NCI-H460 (cell line): Measurements from ENCODE around the gene DGCR6L. TPM values are rescaled to one million over a fixed set of nuclear protein-coding genes. Genes with fewer than 3 reads are reported as not detected.
"Not testable (repeated sequence)": the region's sequence is repeated elsewhere in the genome, so short reads cannot be mapped to it uniquely, and the experiment has no call there.

Experiments used
- DNase-seq: peaks from one replicate; pipeline ENCODE4 v3.0.0-alpha.2; 2016; ENCODE audit warnings: low read depth; ENCODE audit errors: extremely low read depth
- total RNA-seq: library from RNA; depleted of rRNA; stranded (reverse); fragments of >200 nt; shearing (Covaris generic); gene quantifications from 2 replicates; pipeline ENCODE4 v1.2.3, GENCODE V29; 2014

The DGCR6L gene
- total RNA-seq, 1 experiment from 2014 or later, result 17.3 TPM

DNA sequence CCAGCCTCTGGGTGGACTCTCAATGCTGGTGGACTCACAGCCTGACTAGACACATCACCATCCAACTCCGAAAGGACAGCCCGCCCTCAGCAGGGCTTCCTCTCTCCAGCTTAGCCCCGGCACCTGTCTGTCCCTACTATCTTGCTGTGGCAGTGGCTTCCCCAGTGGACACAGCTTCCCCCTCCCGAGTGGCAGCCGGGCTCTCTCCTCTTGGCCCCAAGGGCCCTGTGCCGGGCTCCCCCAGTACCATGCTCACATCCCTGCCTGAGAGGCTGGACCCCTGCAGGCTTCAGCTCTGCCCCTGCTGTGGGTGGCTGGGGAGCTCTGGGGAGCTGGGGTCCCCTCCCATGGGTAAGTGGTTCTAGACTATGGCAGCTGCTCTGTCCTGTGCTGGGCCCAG lies 9.1 kb downstream of the DGCR6L start:
- not testable (repeated sequence) for DNase-seq

DNA sequence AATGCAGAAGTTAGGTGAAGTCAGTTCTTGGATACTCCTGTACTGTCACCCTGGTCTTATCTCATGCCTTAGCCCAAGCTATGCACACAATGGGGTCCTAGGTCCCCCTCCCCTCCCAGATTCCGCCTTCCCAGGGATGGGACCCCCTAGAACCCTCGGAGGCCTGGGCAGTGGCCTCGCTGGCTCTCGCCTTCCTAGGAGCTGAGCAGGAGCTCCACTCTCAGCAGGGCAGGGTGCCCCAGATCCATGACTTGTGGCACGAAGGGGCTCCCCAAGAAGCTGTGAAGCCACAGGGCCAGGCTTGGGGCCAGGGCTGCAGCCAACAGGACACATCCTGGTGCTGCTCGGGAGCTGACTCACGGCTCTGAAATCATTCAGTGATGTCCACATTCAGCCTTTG lies 9.7 kb downstream of the DGCR6L start:
- not testable (repeated sequence) for DNase-seq

DNA sequence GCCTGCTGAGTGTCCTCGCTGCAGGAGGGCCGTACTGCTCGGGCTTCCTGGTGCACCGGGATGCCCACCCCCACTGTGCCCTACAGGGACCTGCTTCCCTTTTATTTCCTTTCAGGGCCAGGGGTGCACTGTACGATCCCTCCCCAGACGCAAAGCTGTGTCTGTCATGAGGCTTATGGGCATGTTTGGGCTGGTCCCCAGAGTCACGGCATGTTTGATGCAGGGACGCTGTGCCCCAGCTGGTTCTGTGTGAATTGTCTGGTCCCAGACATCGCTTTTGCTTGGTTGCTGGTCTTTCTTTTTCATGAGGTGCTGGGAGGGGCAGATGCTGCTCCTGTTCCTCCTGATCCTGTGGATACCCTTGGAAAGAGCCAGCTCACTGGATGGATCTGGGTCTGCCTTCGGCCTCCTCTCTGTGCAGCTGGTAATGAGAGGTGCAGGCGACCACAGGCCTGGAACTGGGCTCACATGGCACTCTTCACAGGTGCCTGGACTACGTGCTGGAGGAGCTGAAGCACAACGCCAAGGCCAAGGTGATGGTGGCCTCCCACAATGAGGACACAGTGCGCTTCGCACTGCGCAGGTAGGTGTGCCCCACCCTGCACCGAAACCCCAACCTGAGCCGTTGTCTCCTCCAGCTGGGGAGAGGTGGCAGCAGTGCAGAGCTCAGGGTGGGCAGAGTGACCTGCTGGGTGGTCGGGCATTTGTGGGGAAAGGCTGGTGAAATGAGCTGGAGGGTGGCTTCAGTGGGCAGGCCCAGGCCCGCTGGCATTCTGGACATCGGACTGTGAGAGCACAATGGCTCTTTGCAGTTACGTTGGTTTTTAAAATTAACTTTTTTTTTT lies 10.8 kb downstream of the DGCR6L start:
- DNase-seq, result not testable (repeated sequence)

DNA sequence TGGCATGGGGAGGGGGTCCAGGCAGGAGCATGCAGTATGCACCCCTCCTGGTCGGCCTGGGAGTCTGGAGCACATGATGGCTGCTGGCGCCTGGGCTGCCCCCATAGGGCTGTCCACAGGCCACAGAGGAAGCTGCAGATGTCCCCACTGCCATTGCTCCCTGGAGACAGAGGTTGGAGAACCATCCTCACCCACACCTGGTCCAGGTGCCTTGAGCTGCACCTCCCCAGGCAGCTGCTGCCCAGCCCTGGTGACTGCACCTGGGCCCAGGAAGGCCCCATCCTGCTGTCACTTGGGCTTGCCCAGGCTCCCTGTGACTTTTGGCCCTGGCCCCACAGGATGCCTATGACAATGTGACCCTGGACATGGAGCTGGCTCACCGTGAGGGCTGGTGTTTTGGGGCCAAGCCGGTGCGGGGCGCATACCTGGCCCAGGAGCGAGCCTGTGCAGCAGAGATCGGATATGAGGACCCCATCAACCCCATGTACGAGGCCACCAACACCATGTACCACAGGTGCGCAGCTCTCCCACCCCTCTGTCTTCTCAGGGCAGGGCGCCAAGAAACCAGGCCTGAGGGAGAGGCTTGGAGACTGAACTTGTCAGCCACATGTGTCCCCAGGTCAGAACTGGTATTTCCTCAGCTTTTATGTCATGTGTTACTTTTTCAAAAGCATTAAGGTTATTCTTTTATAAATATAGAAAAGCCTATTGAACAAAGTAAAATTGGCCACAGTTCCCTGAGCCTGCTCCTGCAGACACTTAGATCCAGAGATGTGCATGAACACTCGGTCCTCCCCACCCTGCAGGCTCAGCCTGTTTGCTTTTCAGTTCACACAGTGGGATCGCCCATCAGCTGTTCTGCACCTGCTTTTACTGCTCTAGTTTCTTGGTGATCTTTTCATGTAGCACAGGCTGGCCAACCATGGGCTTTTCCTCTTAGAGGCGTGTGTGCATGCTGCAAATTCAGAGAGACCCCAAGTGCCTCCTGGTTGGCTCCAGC lies 12.1 kb downstream of the DGCR6L start:
- not testable (repeated sequence) for DNase-seq

DNA sequence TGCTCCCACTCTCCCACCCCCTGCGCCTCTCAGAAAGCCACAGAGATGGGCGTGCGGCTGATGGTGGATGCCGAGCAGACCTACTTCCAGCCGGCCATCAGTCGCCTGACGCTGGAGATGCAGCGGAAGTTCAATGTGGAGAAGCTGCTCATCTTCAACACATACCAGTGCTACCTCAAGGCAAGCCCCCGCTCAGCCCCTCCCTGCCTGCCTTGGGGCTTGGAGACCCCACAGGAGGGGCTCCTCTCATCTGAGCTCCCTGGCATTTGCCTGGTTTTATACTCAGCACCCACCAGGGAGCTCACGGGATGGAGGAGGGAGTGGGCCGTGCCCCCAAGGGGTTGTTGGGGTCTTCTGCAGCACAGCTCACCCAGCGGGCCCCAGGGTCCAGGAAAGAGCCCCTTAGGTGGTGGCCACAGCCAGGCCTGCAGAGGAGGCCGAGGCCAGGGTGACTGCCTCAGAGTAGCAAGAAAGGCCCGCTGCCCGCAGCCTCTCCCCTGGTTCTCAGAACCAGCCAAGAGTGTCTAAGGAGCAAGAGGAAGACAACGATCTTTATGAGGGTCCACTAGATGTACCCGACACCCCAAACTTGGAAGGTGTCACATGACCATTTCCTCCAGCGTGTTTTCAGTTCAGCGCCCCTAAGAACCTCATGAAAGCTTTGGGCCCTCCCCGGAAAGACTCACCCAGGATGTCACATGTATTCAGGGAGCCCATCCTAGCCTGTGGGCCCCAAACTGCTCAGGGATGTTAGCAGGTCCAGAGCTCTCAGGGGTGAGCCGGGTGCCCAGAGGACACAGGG lies 13.0 kb downstream of the DGCR6L start:
- not testable (repeated sequence) for DNase-seq

DNA sequence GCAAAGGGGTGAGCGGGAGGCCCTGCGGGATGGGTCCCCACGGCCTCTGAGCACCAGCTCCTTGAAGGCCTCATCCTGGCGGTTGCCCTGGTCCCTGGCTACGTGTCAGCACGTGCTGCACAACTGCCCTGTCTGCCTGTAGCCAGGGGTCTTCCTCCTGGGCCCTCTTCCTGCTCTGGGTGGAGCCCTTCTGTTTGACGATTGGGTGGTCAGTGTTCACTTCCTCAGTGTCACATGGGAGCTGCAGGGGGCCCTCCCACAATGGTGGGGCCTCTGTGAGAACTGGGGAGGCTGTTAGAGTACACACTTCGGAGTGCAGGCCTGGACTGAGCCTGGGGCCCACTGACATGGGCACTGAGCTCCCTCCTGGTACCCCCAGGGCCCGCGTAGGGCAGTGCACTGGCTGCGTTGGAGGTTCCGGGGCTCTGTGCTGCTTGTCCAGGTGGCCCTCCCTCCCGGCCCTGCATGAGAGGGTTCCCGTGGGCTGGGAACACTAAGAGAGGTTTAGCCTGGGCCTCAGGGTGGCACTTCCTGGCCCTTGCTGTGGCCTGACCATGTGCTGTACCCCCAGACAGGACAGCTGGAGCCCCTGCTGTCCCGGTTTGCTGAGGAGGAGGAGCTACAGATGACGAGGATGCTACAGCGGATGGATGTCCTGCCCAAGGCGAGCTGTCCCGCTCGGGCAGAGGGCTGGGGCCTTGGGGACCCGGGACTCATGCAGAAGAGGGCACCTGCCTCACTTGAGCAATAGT lies 13.8 kb downstream of the DGCR6L start:
- DNase-seq, result no peak

DNA sequence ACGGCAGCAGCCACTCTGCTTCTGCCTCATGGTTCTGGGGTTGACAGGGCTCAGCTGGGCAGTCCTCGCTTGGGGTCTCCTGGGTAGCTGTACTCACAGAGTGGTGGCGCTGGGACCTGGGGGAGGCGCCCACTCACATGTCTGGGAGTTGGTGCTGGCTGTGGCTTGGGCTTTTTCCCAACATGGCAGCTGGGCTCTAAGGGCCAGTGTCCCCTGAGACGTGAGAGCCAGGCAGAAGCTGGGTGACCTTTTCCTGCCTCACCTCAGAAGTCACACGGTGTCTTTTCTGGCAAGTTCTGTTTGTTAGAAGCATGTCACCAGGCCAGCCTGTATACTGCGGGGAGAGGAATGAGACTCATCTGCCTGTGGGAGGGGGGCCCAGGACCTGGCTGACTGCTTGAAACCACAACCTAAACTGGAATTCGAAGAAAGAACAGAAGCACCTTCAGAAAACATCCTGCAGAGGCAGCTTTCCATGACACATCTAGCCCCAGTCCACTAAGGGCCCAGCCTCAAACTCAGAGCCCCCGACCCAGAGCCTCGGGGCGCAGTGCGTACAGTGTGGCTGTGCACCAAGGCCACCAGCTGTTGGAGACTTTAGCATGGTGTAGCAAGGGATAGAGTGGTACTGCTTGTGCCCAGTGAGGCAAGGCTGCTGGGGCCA lies 14.5 kb downstream of the DGCR6L start:
- DNase-seq, result not testable (repeated sequence)

DNA sequence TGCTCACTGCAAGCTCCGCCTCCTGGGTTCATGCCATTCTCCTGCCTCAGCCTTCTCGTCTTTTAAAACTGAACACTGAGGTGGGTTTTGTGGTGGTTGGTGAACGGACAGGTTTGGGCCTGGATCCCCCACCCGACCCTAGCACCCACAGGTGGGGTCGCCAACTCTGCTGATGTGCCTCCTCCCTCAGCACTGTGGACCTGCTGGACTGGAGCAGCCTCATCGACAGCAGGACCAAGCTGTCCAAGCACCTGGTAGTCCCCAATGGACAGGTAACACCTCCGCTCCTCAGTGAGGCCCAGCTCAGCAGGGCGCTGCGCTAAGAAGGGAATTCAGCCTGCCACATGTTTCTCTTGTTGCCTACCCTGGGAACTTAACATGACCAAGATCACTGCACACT lies 15.2 kb downstream of the DGCR6L start:
- no peak for DNase-seq

DNA sequence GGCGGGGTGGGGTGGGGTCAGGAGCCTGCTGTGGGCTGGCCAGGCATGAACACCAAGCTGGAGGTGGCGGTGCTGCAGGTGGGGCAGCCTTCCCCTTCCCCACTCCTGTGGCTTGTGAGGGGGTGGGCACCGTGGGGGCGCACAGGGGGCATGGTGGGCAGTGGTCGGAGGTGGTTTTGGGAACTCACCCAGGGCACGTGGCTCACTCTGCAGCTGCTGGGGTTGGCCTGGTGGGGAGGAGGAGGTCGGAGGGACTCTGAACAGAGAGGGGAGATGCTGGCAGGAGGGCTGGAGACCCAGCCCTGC lies 16.7 kb downstream of the DGCR6L start:
- DNase-seq, result not testable (repeated sequence)

DNA sequence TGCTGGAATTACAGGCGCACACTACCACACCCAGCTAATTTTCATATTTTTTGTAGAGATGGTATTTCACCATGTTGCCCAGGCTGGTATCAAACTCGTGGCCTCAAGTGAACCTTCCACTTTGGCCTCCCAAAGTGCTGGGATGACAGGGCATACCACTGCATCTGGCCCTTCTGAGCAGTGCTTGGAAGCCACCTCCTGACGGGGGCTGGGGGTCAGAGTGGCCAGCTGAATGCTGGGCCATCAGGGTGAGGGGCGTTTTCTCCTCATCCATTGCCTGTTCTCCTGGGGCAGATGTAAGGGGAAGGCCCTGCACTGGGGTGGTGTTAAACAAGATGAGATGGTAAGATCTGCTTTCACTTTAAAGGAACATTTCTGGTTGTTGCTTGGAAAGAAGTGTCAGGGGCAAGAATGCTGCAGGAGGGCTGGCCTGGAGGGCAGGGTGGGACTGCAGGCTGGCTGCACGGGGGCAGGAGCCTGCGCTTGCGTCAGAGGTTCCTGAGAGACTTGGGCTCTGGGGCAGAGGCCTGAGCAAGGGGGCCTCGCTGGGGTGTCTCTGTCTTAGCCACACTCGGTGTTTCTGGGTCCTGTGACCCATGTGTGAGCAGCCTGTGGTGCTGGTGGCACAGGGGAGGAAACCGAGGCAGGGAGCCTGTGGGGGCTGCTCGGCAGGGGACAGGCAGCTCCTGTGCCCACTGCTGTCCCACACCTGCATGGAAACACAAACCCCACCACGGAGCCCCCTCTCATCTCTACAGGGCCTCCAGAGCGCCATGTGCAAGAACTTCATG lies 17.2 kb downstream of the DGCR6L start:
- DNase-seq, result no peak

DNA sequence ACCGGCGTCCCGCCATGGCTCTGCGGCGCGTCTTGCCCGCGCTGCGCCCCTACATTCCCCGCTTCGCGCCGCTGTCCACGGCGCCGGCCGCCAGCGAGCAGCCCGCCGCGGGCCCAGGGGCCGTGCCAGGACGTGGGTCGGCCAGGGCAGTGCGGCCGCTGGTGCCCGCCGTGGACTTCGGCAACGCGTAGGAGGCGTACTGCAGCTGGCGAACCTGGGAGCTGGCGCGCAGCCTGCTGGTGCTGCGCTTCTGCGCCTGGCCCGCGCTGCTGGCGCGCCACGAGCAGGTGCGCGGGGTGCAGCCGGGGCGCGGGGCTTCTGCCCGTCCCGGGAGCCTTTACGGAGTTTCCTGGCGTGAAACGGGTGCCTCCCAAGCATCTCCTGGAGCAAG lies 20.1 kb downstream of the DGCR6L start:
- DNase-seq, result no peak

DNA sequence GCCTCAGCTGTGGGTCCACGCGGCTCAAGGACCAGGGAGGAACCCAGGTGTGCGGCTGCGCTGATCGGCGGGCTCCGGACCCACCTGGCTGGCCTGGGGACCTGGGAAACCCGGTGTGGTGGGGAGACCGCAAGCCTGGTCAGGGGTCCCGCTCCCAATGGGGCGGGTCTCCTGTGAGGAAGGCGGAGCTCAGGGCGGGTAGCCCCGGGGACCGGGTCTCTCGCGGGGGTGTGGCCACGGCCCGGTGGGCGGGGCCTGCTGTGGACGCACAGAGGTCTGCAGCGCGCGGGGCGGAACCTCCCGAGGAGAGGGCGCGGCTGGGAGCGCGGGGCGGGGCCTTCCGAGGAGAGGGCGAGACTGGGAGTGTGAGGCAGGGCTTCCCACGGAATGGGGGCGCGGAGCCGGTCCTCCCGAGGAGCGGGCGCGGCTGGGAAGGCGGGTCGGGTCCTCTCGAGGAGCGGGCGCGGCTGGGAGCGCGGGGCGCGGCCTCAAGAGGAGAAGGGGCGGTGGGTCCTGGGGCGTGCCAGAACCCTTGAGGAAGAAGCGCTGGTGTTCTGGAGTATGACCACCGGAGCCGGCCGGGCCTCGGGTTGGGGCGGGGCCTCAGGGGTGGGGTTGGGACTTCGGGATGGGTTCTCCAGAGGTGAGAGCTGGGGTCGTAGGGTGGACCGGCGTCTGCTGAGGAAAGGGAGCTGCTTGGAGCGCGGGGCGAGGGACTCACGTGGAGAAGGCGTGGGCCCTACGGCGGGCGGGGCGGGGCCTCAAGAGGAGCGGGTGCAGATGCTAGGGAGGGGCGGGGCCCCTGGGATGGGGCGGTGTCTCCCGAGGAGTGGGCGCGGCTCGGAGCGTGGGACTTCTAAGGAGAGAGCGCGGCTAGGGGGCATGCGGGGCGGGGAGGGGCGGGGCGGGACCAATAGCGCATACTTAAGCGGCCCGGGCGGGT lies 20.8 kb downstream of the DGCR6L start:
- peak; percentile 58 for DNase-seq

DNA sequence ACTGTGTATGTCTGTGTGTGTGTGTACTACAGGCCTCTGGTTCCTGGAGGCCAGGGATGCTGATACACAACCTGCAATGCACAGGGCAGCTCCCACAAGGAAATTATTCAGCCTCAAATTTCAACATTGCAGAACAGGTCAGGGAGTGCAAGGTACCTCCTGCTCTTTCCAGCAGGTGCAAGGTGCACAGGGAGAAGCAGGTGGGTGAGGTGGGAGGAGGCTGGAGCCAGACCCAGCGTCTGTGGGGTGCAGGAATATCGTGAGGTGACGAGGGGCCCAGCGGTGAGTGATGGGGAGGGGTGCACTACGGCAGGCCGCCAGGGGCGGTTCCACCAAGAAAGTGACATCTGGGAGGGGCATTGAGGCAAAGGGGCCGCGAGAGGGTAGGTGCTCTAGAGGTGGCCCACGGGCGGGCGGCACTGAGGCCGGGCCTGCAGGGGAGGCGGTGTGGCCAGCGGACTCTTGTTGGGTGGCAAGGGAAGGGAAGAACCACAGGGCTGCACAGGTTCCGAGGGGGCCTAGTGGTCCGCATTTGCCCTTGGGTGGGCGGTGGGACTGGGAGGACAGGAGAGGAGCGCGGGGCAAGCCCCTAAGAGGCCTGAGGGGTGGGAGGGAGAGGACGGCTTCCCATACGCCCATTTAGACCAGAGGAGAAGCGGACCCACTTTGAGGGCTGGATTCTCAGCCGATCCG lies 21.6 kb downstream of the DGCR6L start:
- no peak for DNase-seq

DNA sequence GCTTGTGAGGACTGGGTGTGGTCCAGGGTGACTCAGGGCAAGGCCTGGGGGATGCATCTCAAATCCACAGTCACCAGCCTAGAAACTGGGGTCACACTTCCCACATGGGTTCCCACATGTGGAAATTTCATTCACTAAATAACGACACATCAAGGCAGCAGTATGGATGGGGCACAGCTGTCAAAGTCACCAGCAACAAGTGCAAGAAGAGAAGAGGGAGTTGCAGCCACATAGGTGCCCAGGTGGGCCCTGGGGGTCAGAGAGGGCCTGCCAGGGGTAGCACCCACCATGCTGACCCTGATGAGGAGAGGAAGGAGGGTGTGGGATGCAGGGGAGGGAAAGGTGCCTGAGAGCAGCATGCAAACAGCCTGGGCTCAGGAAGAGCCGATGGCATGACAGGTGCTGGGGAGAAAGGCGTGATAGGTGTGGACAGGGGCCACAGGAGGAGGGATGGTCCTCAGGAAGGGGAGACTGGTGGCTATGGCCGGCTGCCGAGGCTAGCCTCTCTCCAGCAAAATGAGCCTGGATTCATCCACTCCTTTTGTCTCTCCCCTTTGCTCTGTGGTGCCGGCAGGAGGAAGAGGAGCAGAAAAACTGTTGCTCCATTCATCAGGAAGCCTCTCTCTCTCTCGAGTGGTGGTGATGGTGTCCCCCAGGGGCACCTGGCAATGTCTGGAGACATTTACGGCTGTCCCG lies 22.3 kb downstream of the DGCR6L start:
- no peak for DNase-seq

DNA sequence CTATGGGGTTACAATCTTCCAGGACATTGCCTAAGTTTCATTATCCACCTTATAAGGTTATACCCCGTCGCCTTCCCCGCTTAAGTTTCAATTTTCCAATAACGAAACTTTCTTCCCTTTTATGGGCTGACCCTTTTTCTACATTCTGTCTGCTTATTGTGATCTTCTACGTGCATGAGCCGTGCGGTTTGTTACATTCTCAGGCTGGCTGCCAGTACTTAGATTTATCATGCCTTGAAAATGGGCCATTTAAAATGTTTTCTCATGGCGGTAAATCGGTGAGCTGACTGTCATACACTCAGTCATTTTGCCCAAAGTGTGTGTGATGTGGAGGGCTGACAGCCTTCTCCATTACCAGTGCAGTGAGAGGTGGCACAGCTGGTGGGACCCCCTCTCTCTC lies 23.3 kb downstream of the DGCR6L start:
- no peak for DNase-seq

DNA sequence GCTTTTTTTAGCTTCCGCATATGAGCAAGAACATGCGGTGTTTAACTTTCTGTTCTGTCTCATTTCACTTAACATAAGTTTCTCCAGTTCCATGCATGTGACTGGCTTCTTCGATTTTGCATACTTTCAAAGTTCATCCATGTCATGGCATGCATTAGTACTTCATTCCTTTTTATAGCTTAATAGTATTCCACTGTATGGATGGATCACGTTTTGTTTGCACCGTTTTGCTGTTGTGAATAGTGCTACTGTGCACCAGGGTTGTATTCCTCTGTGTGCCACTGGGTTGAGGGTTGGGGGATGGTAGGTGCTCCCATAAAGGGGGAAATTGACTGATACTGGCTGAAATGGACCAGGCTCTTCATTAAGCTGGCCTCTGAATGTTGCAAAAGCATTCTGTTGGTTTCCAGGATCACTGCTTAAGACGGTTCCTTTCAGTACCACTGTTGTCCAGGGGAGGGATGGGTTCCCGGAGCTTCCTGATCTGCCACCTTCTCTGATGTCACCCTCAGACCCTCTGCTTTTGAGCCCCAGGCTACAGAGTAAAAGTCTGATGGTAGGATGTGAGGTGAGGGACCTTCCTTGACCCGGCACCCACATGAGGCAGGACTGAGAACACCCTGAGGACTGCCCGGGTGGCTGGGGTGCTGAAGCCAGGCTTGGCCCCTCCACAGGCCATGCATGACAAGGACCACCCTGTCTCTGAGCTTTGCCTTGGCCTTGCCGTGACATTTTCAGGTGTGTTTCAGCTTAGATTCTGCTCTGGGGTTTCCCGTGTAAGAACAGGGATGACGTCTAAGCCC lies 24.4 kb downstream of the DGCR6L start:
- no peak for DNase-seq
